NCI-H2107 treated with DMSO at 0.1 percent for 48 hours (cell line): ENCODE results near the gene SHANK3.

Source experiments
- DNase-seq: peaks from one replicate; lab custom pipeline; 2025; ENCODE audit not compliant: unreplicated experiment; lab: John Stamatoyannopoulos, UW

Gene SHANK3

DNA sequence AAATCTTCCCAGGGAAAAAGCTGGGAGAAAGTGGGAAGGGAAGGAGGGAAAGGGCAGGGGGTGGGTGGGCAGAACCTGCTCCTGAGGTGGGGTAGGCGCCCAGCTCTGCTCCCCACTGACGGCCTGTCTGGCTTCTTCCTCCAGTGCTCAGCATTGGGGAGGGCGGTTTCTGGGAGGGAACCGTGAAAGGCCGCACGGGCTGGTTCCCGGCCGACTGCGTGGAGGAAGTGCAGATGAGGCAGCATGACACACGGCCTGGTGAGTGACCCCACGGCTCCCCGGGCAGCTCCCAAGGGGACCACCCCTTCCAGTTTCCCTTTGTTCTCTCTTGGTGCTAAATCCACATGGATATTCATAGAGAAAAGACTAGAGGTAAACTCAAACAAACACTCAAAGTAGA lies 25.9 kb downstream of the SHANK3 start:
- DNase-seq: no peak

DNA sequence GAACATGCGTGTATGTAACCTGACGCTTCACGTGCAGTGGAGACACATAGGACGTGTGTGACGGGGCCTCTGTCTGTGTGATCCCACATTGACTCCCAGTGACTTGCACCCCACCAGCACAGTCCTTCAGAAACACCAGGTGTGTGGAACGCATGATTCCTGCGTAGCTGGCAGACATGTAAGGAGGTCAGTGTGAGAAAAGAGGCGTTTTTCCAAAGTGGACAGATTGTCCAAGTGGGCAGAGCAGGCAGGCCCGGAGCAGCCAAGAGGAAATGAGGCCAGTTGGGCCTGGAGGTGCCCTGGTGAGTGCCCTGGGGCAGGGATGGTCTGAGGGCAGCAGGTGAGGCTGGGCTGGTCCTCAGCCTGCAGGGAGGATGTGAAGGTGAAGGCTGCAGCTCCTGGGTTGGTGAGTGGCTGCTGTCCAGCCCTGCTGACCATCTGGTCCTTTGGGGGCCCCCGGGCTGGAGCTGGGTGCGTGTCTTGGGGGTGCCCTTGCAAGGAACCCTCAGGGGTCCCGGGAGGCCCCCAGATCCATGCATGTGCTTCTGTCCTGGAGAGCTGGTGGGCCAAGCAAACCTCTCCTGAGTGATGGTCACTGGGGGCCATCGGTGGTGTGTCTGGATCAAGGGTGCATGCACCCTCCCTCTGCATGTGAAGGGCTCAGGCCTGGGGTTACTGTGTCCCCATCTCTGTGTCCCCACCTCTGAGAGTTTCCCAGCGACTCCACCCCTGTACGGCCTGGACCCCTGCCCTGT lies 26.6 kb downstream of the SHANK3 start:
- no peak for DNase-seq

DNA sequence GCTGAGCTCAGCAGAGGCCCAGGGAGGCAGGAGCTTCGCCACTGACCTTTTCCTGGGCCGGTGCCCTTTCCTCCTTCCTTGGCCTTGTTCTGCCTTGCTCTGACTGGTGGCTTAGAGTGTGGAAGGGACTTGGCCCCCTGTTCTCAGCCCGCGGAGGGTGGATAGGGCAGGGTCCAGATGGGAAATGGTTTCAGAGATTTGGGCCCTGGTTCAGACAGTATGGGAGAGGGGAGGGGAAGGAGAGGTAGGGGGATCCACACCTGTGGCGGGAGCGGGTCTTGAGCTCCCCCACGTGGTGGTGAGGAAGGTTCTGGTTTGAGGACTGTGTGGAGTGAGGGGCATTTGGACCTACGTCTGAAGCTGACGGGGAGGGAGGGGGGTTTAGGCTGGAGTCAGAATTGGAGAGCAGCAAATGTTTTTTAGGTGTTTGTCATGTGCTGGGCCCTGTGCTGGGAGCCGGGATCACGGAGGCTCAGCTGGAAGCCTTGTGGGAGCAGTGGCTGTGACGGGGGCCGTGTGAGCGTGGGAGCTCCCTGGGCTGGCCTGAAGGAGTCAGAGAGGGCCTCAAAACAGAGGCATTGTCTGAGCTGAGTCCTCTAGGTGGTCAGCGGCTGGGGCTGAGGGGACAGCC lies 27.2 kb downstream of the SHANK3 start:
- no peak for DNase-seq

DNA sequence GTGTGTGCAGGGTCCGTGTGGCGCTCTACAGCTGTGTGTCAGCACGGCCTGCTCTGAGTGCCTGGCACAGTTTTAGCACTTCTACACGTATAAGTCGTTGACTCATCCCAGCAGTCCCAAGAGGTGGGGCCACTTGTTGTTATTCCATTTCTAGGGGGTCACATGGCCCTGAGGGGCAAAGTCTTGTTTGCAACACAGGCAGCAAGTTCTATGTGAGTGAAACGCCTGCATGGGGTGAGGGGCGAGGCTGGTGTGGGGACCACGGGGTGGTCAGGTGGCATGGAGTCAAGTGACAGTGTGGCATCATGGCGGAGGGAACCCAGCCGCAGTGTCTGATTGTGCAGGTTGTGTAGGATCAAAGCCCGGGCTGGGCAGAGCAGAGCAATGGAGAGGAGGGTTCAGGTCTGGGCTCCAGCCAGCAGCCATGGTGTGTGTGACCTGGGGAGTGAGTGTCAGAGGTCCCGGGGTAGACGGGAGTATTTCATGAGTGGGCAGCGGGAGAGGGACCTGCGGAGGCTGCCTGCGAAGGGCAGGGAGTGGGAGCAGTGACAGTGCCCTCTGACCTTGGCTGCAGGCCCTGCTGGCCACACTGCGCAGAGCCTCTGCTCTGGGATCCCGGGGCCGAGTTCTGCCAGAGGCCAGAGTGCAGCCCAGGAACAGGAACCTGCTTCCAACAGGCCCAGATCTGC lies 27.9 kb downstream of the SHANK3 start:
- no peak for DNase-seq

DNA sequence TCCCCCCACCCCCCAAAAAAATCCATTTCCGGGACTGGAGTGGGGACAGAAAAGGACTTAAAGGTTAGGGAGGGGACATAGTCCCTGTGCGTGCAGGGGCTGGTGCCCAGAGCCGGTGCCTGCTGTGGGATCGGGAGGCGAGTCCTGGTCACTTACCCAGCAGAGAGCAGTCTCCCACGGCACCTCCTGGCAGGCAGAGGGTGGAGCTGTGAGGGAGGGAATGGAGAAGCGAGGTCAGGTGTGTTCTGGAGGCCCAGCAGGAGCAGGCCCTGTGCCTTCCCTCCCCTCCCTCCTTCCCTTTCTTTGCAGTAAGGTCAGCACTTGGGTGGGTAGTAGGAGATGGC lies 28.4 kb downstream of the SHANK3 start:
- DNase-seq: no peak

DNA sequence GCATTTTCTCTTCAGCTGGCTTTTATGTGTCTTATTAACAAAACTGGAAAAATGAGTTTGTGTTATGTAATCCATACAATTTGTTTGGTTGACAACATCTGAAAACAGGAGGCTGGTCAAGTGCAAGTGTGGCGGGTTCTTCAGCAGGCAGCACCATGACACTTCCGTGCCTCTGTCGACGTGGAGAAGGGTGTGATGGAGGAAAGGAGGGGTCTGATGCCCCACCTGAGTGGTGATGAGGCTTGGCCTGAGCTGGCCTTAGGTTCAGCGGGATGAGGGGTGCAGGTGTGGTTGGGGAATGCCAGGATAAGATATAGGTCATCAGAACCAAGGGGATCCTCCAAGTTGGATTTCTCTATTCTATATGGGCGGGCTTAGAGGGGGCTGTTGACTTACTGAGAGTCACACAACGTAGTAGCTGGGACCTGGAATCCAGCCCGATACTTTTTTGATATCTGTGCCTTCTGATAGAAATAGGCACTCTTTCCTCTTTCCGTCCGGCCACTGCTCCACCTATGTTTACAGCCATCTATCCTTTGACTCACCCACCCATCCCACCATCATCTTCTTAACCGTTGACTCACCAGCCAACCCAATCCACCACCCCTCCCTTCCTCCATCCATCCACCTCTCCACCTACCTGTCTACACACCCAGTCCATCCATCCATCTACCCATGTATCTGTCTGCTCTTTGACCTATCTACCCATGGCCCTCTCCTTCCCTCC lies 29.0 kb downstream of the SHANK3 start:
- DNase-seq: no peak

DNA sequence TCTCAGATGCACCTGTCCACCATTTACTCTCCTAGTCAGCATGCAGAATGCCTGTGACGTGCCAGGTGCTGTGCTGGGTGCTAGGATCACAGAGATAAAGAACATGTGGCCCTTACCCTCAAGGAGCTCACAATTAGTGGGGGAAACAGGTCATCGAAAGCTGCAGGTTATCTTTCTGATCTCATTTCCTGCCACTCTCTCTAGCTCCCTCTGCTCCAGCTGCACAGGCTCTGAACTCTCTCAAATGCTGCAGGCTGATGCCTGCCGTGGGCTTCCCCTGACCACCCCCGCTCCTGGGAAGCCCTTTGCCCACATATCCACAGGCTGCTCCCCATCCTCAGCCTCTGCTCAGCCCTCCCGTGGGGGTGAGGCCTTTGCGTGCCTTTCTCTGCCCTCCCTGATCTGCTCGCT lies 29.6 kb downstream of the SHANK3 start:
- no peak for DNase-seq

DNA sequence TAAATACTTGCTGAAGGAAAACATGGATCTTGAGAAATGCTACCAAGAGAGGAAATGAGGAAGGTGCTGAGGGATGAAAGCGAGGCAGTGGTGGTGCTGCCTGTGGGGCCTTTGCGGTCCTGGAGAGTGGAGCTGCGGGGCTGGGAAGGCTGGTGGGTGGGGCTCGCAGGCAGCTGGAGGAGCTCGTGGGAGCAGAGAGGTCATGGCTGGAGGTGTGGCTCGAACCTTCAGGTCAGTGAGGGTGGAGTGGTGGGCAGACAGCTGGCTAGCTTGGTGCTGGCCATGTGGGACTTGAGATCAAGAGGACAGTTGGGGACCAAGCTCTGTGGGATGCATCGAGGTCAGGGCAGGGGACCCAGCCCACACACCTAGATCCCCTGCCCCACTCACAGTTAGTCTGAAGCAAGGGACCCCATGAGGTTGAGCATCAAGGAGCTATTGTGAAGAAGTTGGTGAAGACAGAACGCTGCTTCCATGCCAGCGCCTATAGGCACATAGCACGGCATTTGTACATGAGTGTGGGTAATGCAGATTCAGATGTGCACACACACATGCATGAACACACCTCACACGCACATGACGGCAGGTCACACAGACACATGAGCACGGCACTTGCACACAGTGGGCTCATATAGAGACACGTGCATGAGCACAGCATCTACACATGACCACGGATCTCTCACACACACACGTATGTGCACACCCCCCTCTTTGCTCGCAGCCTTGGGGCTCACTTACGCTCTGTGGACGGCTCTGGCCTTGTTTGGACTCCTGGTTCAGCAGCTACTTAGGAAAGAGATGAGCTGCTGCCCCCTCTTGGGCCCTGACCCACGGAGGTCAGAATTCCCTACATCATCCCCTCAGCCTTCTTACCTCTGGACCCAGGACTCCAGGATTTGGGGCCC lies 30.4 kb downstream of the SHANK3 start:
- no peak for DNase-seq

DNA sequence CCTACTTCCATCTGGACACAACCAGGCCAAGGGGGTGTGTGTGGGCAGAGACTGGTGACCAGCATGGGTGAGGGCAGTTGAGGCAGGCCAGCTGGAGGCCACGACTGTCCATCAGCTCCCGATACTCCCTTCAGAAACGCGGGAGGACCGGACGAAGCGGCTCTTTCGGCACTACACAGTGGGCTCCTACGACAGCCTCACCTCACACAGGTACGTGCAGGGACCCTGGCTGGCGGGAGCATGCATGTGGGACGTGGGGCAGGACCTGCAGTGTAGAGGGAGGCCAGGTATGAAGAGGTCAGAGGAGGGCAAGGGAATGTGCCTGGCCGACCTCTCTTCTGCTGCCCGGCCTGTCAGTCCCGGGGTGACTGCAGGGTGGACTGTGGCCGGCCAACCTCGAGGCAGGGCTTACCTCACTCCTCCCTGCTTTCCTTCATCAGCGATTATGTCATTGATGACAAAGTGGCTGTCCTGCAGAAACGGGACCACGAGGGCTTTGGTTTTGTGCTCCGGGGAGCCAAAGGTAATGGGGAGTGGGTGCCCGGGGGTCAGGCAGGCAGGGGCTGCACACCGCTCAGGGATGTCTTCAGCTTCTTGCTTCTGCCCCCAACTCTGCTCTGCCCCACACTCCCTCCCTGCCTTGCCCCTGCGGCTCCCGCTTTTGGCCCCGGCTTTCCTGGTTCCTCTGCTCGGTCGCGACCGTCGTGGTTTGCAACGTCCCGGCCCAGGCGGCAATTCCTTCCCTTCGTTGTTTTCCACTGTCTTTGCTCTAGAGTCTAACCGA lies 31.3 kb downstream of the SHANK3 start:
- no peak for DNase-seq

DNA sequence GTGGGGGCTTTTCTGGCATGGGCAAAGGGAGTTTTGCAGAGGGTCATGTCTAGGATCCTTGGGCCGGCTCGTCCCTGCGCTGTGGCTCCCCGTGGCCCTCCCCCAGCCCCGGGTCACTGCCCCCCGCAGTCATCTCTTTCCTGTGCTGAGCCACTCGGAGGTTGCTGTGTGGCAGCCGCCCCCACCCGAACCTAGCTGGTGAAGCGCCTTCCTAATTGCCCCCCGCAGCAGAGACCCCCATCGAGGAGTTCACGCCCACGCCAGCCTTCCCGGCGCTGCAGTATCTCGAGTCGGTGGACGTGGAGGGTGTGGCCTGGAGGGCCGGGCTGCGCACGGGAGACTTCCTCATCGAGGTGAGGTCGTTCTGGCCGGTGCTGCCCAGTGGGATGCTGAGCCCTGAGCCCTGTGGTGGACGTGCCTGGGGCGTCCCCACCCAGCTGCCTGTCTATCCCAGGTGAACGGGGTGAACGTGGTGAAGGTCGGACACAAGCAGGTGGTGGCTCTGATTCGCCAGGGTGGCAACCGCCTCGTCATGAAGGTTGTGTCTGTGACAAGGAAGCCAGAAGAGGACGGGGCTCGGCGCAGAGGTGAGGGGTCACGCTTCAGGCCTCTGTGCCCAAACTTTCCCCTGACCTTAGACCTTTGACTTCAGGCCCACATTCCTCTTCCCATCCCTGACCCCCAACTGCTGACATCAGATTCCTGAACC lies 32.0 kb downstream of the SHANK3 start:
- no peak for DNase-seq

DNA sequence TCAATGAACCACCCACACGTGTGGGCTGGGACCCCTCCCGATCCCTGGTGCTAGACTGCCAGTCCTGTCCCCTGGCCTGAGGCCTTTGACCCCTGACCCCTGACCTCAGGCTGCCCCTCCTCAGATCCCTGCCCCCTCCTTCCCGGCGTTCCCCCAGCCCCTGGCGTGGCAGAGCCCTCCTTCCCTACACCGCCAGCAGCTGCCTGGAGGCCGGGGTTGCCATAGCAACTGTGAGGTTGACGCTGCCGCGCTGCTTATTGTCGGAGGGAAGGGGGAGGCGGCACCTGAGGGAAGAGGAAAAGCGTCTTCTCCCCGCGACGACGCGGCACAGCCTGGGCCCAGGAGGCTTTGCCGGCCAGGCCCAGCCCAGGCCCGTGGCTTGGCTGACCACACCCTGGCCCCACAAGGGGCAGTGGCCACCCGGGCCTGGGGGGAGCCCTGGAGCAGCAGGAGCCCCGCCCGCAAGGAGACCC lies 32.6 kb downstream of the SHANK3 start:
- DNase-seq: peak; percentile 52

DNA sequence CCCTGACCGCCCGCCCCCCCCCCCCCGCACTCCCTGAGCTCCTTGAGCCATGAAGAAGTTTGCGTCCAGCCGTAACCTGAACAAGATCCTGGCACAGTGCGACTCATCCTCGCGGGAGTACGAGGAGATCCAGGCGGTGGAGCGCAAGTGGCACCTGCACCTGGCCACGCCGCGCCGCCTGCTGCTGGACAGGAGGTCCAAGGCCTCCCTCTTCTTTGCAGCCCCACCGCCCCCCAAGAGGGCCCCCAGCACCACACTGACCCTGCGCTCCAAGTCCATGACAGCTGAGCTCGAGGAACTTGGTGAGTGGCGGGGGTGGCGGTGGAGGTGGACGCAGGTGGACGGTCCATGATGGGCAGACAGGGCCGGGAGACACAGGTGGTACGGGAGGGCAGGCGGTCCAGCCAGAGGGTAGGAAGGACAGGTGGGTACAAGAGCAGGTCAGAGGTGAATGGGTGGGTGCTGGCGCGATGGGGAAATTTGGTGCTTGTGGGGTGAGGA lies 33.3 kb downstream of the SHANK3 start:
- DNase-seq: no peak

DNA sequence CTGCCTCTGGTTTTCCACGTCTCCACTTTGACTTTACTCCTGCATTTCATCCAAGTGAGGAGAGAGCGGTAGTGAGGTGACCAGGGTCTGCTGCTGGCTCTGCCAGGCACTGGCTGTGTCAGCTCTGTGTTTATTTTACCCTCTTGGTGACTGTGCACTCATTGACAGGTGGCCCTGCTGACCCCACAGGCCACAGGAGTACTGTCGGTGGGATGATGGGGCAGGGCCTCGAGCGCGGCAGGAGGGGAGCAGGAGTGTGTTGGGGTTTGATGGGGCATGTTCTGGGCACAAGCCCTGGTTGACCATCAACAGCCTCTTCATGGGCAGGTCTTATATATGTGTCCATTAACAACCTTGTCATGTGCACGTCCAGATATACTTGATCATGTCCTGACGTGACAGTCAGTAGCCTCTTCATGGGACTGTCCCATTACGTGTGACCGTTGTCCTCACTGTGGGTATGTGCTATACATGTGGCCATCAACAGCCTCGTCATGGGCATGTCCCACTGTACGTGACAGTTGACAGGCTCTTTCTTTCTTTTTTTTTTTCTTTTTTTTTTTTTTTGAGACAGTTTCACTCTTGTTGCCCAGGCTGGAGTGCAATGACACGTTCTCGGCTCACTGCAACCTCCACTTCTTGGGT lies 34.0 kb downstream of the SHANK3 start:
- DNase-seq: no peak

DNA sequence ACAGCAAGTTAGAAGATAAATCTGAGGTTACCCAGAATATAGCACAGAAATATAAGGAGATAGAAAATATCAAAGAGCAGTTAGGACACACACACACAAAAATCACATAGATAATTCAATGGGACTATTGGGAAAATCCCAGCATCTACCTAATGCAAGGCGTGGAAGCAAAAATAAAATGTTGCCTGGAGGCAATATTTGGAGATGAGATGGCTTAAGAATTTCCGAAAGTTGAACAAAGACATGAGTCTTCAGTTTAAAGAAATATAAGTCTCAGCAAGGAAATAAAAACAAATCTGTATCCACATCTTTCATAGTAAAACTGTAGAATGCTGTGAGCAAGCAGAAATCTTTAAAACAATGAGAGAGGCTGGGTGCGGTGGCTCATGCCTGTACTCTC lies 35.9 kb downstream of the SHANK3 start:
- no peak for DNase-seq

DNA sequence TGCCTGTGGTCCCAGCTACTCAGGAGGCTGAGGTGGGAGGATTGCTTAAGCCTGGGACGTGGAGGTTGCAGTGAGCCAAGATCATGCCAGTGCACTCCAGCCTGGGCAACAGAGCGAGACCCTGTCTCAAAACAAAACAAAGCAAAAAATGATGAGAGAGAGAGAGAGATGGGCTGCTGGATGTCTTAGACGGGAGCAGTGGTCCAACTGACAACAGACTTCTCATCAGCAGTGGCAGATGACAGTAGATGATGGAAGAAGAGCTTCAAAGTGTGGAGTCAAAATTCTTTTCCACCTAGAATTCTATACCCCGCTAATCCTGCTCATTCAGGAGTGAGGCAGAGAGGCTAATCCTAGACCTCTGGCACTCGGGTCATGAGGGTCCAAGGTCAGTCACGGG lies 36.4 kb downstream of the SHANK3 start:
- no peak for DNase-seq

DNA sequence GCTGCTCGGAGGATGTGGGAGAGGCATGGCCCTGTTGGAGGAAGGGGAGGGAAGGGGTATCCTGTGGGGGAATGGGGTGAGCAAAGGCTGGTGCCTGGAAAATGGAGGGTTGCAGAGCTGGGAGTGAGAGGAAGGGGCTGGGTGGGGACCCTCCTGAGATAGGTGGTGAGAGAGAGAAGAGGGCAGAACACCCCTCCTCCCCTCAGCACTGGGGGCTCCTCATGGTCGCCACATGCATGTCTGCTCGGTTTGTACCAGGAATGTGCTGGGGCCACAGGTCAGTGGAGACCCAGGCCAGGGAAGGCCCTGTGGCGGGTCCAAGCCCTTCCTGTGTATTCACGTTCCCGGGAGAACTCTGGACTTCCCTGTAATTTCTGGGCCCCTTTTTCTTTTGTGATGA lies 37.6 kb downstream of the SHANK3 start:
- DNase-seq: no peak

DNA sequence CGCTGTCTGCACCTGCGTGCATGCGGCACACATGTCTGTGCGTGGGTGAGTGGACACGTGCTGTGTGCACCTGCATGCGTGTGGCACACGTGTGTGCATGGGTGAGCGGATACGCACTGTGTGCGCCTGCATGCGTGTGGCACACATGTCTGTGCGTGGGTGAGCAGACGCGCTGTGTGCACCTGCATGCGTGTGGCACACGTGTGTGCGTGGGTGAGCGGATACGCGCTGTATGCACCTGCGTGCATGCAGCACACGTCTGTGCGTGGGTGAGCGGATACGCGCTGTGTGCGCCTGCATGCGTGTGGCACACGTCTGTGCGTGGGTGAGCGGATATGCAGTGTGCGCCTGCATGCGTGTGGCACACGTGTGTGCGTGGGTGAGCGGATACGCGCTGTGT lies 38.3 kb downstream of the SHANK3 start:
- DNase-seq: no peak
